ENCODE data around the gene SPON2.
"Not testable (repeated sequence)": the region's sequence is repeated elsewhere in the genome, so short reads cannot be mapped to it uniquely, and the experiment has no call there.

SPON2 gene

GRCh38 chr4:1139860-1140259 lies 32.5 kb downstream of the SPON2 start:
- DNase-seq, result no peak

GRCh38 chr4:1137850-1138249 lies 34.5 kb downstream of the SPON2 start:
- DNase-seq, result peak; percentile 42 to 89

DNA sequence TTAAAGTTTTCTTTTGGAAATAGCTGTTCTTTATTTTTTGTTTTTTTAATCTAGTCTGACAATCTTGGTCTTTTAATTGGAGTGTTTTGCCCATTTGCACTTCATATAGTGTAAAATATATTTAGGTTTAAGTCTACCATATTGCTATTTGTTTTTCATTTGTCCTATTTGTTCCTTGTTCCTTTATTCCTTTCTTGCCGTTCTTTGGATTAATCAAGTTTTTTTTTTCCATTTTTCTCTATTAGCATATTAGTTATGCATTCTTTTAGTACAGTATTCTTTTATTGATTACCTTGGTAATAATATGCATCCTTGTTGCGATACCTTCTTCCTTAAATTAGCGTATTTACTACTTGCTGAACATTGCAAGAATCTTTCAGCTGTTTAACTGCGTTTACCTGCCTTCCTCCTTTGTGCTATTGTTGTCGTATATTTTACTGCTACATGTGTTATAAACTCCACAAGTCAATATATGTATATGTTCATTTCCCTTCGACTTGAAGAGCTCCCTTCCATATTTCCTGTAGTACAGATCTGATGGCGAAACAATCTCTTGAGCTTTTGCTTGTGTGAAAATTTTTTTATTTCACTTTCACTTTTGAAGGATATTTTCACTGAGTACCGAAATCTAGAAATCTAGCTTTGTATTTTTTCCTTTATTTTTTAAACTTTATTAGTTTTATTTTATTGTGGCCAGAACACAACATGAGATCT lies 35.2 kb downstream of the SPON2 start:
- peak; percentile 42 to 74 for DNase-seq

GRCh38 chr4:1136048-1136447 lies 36.3 kb downstream of the SPON2 start:
- peak; percentile 40 to 44 for DNase-seq

DNA sequence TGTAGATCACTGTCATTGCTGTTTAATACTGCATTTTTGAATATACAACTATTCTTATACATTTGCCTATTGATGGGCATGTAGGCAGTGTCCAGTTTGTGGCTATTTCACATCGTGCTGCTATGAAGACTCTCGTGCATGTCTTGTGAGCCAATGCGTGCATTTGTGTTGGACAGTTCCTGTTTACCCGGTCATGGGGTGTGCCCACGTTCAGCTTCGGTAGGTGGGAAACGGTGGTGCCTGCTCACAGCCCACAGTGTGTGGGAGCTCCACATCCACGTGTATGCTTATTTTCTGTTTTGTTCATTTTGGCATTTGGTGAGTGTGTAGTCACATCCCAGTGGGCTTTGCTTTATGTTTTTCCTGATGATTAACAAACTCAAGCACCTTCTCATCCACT lies 39.4 kb downstream of the SPON2 start:
- peak; percentile 33 to 61 for DNase-seq

DNA sequence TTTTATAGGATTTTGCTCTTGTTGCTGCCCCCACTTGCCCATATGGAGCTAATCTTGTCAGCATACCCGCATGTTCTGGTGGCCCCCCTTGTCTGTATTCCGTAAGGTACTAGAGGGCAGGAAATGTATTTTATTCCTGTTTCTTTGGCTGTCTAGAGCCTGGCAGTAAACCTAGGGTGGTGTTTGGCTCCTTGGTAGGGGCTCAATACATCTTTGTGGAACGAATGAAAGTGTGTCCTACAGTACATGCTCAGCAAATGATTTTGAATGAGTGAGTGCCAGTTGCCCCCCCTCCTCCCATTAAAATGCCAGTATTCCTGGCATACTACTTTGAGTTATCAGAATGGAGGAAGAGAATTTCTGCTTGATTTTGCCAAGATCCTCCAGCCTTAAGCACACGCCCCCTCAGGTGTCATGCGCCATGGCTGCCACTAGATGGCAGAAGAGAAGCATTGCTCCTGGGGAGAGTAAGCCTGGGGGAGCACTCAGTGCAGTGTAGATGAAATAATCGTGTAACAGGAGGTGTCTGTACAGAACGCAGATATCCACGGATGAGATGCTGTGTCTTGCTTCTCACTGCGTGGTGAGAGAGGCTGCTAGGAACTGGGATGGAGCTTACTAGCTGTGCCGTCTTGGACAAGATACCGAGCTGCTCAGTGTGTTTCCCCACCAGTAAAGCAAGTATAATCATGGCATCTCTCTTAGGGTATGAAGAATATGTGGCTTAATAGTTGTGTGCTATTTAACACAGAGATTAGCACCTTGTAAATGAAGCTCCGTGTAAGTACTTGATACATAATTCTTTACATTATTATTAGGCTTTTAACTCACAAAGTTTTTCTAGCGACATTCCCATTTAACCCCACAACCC lies 41.8 kb downstream of the SPON2 start:
- peak; percentile 87 to 90 for DNase-seq

GRCh38 chr4:1126506-1126905 lies 45.9 kb downstream of the SPON2 start:
- no peak for DNase-seq

GRCh38 chr4:1125466-1125865 lies 46.9 kb downstream of the SPON2 start:
- DNase-seq, result not testable (repeated sequence)

DNA sequence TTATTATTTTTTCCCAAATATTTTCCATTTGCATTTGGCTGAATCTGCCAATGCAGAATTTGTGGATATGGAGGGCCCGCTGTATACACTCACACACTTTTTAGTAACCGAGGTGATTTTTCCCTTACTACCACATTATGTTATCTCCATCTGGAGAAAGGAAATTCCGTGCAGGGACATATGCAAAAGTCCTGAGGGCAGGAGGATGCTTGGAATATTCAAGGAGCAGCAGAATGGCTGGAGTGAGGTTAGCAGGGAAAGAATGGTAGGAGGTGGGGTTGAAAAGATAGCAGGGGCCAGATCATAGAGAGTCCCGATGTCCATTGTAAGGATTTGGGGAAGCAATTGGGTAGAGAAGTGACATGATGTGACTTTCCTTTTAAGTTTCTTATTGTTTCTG lies 47.6 kb downstream of the SPON2 start:
- no peak for DNase-seq

DNA sequence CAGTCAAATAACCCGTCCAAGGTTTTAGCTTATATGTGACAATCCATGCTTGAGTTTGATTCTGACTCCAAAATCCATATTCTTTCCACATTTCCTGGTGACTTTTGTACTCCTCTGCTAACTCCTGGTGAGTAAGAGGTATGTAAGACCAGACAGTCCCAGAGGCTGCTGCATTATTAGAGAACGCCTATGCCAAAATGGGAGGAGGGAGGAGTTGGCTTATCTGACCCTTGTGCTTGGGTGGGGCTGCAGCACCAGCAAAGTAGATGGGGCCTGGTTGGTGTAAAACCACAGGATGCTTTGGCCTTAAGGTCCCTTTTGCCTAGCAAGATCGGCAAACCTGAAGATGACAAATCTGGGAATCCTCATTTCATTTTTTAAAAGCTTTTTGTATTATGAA lies 49.9 kb downstream of the SPON2 start:
- DNase-seq, result no peak
